Activated T-cell treated with anti-CD3 and anti-CD28 coated beads for 48 hours (primary cell): ENCODE measurements around the gene GNAQ.

Experiments used
- DNase-seq: peaks from one replicate; pipeline ENCODE4 v3.0.0-alpha.2; 2020; ENCODE audit warnings: low read depth

Gene GNAQ

DNA sequence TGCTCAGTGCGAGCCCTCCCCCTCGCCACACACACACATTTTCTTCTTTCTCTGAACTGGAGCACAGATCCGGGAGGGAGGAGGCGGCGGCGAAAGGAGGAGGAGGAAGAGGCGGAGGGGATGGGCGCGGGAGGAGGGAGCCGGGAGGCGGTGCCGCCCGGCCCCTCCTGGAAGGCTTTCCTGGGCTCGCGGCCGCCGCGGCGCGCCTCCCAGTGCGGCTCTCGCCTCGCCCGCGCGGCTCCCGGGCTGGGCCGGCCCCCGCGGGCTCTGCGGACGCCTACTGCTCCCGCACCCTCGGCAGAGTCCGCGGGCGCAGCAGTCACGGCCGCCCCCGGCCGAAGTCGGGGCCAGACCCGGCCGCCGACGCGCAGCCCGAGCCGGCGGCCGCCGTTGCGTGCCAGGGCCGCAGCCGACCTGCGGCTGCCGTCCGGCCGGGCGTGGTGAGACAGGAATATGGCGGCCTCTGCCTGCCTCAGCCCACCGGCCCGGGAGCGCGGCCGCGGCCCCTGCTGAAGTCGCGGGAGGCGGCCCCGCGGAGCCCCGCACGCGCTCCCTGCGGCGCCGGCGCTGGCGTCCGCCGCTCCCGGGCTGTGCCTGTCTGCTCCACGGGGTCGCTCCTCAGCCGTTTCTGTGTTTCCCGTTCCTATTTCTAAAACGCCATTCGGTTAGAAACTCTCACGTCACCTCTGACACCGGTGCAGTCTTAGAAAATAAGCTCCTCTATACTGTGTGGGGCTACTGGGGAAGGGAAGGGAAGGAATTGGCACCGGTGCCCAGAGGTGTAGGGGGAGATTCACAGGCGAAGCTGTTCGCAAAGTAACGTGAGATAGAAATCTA lies 500 bp upstream of the GNAQ start:
- DNase-seq, result peak; percentile 59

DNA sequence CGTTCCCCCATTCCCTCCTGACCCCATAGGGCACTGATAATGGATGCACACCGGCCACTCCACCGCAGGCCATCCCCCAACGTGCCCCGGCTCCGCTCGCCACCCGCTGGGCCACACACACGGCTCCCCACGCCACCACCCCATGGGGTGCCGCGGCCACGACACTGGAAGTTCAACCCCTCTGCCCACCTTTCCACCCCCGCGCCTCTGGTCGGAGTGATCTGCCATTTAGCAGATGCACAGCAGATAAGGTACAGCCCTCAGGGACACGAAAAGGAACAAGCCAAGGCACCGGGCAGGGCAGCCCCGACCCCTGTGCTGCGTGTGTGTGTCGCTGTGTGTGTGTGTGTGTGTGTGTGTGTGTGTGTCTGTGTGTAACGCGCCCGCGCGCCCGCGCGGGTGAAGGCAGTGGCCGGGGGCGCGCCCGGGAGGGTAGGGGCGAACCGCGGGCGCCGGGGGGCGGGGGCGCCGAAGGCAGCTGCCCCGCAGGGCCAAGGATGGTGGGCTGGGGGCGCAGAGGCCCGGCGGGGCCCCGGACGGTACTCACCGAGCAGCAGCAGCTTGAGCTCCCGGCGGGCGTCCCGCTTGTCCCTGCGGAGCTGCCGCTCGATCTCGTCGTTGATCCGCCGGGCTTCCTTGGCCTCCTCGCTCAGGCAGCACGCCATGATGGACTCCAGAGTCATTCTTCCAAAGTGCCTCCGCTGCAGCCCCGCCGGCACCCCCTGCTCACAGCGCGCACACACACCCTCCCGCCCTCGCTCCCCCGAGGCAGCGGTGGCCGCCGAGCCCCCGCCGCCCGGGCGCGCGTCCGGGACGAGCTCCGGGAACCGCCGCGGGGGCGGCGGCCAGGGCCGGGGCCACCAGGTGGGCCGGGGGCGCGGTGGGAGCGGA lies 813 bp downstream of the GNAQ start:
- peak; percentile 49 for DNase-seq

DNA sequence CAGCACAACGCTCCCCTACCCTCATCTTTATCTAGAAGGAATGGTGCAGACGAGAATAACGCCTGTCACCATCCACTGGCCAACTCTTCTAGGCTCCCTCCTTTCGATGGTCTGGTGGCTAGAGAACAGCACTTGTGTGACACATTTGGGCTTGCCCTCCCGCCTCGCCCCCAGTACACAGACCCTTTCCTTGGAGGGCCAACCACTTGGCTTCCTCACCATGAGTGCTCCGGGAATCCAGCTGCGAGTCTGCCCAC lies 1.4 kb downstream of the GNAQ start:
- no peak for DNase-seq

DNA sequence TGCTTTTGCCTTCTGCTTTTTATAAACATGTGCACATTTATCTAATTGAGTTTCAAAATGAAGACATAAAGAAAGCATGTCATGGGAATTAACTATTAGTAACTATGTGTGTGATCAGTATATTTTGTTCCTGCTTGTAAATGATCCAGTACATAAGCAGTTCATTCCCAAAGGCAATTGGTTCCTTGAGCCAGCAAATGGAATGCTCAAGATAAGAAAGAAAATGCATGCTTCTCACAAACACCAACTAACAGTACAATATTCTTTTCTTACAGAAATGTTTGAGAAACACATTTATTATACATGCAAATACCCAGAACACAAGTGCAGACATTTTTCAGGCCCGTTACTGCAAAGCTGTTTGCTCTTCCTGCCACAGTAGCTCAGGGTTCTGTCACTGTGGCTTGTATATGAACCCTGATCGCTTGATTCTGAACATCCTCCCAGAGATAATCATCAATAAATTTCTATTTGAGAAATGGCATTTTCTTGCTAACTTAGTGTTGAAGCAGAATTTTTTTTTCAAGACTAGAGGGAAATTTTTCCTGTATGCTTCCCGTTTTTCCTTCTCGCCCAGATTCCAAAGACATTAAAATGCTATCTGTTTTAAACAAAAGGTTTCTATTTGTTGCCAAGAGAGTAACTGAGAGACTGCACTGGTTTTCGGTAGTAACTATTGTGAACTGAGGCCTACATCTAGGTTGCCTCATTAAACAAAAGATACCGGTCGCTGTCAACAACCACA lies 1.9 kb downstream of the GNAQ start:
- no peak for DNase-seq

DNA sequence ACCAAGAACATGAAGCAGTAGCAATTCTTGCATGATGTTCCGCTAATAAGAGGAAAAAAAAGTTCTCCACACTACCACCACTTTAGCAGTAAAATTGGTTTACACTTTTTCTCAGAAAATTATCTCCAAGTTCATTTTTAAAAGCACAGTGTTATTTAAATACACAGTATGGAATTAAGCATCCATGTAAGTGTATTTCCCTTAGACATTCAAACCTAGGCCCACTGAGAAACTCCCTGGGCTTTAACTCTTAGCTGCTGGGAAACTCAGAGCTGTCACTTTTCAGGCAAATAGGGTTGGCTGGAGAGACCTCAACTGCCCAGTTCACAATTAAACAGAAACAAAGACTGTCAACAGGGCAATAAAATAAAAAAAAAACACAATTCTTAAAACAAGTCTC lies 2.7 kb downstream of the GNAQ start:
- DNase-seq, result no peak

DNA sequence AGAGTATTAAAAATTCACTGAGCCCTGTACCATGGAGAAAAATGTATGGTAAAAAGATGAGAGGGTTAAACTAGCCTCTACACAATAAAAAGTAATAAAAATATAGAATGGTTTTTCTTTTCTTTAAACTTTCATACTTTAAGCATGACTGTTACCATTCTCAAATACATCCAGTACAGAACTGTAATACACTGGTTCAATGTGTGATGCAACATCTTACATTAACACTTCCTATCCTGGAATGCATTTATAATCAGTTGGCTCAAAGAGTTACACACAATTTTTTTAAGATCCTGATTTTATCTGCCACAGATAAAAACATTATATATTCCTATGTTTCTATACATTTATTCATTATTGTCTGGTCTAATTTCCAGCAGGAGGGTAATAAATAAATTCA lies 4.7 kb downstream of the GNAQ start:
- DNase-seq, result no peak

DNA sequence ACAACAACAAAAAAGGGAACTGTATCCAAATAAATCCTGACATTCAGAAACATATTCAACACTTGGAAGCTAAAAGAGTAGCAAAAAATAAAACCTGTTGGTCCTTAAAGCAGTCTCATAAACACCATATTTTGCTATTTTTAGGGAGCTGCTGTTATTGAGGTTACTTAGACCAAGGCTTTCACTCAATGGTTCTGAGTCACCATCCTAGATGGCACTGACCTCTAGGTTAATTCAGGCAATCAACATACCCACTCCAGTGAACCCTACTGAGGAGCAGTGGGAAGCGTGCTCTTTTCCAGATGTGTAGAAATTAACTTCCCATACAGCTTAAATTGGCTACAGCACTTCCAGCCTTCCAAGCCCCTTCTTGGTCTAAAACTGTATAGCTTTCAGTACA lies 5.2 kb downstream of the GNAQ start:
- no peak for DNase-seq

DNA sequence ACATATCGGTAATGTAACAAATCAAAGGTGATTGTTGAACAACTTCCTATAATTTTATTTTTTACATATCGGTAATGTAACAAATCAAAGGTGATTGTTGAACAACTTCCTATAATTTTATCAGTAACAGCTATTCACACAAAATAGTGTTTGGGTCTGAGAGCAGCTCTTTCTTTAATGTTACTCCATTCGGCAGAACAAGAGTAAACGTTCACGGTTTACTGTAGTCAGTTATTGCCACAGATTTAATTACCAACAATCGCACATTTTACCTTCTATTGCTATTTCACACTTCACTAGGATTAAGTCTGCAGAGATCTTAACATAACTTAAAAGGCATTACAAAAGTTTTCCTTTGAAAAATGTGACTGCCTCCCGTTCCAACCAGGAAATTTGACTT lies 6.4 kb downstream of the GNAQ start:
- no peak for DNase-seq

DNA sequence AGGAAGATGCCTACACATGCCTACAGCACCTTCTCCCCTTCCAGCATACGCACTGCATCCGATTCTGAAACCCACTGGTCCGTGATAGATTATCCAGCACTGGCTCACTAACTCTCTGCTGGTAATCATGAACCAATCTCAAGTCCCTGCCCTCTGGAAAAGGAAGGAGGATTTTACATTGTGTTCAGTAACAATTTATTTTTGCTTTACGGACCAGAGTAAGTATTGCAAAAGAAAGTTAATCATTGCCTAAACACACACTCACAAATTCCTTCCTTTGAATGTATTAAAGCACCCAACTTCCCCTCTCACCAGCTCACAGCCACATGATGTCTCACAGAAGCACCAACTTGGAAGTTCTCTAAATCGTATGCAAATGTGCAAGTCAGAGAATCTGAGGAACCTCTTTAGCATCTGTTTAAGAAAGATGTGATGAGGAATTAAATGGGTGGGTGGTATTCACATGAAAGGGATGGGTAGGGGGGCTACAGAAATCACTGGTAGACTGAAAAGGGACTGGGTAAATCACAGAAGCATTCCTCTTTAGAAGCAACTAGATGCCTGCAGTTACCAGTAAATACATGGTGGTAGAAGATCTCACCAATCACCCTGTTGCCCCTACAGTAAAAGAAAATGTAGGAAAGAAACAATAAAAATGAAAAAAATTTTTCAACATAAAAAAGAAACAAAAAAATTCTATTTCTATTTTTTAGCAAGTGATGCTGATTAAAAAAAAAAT lies 8.4 kb downstream of the GNAQ start:
- DNase-seq, result no peak

DNA sequence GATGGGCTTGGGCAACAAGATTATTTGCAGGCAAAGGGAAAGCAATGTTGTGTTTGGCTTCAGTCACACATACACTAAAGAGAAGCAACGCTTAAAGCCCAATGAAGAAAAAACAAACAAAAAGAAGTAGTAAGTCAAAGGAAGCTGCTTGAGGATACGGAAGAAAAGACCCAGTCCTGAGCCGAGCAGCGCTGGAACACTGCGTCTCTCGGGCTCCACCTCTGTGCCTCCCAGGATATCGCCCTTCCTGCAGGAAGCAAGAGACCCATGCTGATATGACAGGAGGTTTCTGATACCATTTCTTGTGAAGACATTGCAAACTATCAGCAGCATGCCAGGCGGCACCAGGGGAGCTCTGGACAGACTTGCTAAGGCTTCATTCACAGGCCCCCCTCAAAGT lies 9.9 kb downstream of the GNAQ start:
- DNase-seq, result no peak

DNA sequence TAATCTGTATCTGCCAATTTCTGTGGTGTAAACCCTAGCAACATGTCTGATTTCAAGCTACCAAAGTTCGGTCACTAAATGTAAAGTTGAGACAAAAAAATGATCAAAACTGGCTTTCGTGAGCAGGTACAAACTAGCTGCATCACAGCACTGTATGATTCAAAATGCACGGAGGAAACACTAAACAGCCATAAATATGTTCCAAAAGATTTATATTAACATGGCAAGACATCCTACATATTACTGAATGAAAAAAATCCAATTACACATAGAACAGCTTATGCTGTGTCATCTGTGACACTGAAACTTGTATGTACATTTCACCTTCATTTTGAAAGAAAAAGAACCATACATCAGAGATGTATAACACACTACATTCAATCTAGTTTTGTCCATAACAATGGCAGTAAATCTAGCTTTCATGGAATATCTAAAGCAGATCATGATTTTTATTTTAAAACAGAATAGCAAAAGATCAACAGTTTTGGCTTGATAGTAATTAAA lies 14.4 kb downstream of the GNAQ start:
- DNase-seq, result no peak

DNA sequence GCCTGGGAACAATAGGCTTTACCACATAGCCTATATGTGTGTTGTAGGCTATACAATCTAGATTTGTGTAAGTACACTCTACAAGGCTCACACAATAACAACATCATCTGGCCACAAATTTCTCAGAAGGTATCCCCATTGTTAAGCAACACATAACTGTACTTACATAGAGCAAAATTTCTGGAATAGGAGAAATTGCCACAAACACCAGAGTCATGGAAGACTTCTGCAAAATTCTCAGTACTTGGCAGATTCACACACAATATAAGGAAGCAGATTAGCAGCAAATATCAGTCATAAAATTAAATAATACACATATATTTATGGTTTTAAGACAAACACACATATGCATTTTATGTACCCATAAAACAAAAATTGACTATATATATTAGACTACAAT lies 16.4 kb downstream of the GNAQ start:
- DNase-seq, result no peak

DNA sequence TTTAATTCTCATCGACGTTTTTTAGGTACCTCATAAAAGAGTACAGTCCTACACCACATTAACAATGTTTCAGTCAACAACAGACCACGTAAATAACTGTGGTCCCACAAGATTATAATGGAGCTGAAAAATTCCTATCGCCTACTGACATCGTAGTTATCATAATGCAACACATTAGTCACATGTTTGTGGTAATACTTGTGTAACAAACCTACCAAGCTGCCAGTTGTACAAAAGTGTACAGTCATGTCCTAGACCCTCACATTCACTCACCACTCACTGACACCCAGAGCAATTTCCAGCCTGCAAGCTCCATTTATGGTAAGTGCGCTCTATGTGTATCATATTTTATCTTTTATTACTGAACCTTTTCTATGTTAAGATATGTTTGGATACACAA lies 16.8 kb downstream of the GNAQ start:
- DNase-seq, result no peak

DNA sequence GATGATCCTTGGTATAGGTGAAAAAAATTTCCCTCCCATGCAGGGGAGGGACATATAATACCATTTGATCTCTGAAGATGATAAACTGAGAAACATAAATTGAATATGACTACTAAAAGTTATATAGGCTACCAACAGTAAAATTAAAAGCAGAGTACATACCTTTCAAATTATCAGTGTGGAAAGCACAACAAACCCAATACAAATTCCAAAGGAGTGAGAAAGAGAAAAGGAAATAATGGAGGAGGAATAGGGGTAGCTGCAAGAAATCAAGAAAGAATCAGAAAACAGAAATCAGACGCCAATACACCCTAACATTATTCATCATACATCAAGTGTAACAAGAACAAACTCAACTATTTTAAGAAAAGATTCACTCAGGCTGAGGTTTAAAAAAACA lies 17.7 kb downstream of the GNAQ start:
- DNase-seq, result no peak

DNA sequence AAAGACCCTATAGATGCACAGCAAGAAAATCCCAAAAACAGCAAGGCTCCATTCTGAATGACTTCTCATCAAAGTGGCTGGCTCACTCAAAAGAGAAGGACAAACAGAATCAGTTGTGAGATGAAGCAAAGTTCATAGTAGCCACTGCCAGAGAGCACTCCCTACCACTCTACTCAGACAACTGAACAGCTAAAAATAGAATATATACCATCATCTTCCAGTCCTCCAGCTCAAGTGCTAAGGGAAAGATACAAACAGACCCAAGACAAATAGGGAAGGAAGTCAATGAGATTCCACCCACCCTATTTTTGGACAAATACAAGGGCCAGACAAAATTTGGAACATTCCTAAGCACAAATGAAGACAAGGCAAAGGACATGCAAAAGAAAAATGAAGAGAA lies 20.6 kb downstream of the GNAQ start:
- DNase-seq, result no peak

DNA sequence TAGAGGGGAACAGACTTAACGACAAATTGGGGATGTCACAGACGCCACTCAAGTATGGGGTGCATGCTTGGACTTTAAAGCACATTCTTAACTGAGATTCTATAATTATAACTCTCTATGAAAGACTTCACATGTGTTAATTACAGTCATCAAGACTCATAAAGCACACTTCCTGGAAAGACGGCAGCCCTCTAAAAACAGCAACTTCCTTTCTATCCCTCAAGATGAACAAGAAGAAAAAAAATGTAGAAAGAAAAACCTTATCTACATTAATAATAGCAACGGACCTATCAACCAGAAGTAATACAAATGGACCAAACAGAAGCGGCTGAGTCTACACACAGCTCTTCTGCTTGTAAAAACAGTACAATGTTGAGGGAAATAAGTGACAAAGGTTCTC lies 21.2 kb downstream of the GNAQ start:
- no peak for DNase-seq

DNA sequence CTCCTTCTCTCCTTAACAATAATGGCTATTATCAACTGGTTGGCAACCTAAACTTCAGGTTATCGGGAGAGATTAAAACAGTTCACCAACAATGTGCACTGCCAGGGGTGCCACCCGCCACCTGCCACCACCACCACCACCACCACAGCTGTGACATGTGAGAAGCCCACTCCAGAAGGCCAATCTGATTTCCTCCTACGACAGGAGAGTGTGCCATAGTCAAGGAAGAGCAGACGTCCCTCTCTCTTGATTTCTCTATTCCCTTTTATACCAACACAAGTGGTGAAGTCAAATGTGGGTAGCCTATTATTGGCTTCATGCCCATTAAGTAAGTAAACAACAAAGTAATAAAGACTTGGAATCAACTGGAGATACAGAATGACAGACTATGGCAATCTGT lies 22.4 kb downstream of the GNAQ start:
- no peak for DNase-seq

DNA sequence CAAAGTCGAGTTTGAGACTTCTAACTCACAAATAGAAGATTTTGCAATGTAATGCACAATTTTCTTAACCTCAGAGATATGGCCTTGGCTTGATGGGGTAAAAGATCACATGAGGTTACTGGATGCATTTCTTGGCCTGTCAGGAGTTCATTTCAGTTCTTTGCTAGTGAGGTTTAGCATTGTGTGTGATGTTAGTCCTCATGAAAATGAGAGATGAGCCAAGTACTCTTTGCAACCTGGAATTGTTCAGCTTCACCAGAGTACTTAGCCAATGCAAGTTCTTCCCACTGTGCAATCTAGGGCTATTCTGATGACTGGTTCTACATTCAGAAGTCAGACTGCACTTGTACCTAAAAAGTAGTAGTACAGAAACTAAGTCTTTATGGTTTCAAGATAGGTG lies 24.9 kb downstream of the GNAQ start:
- no peak for DNase-seq

DNA sequence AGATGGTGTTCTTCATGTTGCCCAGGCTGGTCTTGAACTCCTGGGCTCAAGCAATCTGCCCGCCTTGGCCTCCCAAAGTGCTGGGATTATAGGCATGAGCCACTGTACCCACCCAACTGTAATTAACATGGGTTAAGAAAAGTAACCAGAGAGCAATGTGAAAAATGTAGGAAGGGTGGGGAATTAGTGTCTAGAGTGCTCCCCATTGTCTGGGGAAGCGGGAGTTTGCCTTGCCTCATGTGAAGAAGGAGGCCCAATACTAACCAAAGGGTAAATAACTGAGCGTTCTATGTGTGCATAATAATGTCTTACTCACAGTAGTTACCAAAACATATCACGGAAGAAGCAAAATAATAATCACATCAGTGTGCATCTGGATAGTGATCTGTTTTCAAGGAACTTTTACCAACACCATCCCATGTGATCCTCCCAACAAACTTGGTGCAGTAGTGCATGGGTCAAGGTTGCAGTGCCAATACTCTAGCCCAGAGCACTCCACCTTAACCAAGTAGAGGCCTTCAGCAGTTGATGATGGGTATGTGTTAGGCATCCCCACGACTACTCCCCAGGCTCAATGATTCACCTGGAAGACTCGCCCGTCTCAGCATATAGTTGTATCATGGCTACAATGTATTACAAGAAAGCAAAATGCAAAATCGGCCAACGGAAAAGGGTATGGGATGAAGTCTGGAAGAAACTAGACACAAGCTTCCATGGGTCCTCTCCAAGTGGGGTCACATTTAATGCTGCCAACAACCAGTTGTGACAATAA lies 26.2 kb downstream of the GNAQ start:
- DNase-seq, result no peak

DNA sequence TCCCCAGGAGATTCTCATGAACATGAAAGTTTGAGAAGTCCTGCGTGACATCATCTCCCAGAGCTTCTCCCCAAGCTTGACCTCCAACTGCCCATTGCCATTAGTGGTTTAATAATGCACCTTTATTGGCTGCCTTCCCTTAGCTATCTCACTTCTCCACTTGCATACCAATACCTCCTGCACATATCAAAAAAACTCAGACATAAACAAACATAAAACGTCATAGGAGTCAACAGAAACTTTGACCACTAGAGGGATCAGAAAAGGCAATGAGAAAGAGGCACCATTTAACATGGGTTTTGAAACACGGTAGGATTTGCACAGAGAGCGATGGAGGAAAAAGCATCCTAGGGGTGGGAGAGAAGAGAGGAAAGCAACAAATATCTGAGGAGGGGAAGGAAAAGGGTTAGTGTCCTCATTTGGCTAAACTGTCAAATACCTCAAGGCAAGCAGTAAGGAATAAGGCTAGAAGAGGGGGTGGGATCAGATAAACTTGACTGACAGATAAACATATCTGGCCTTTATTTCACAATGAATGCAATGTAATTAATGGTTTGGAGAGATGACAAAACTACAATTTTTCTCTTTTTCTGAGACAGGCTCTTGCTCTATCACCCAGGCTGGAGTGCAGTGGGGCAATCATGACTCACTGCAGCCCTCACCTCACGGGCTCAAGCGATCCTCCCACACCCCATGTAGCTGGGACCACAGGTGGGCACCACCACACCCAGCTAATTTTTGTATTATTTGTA lies 27.0 kb downstream of the GNAQ start:
- no peak for DNase-seq

DNA sequence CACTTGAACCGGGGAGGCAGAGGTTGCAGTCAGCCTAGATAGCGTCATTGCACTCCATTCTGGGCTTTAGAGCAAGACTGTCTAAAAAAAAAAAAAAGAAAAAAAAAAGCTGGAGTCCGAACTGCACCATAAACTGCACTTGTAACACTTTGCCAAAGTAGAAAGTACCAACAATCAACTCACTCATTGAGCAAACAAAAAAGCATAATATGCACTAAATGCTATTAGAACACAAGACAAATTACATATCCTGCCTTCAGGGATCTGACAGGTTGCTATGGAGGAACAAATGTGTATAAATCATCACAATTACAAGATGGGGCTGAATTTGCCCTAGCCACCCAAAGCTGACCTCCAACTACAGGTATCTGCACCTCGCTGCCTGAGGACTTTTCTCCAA lies 27.9 kb downstream of the GNAQ start:
- no peak for DNase-seq
